Liver (tissue), 3 donors: ENCODE results near the gene SIGLEC9.

Experiments used
- JUND ChIP-seq, 2 donors: IDR thresholded peaks; 2 replicates each; pipeline ENCODE4 v1.6.1; 2016; ENCODE audit warnings: antibody characterized with exemption in 2 of 2
- RAD21 ChIP-seq, 2 donors: IDR thresholded peaks; 2 replicates each; pipeline ENCODE4 v1.6.1; 2016; ENCODE audit warnings: antibody characterized with exemption in 2 of 2, mild to moderate bottlenecking in 2 of 2
- YY1 ChIP-seq: IDR thresholded peaks from 2 replicates; pipeline ENCODE4 v1.6.1; 2016; ENCODE audit warnings: antibody characterized with exemption, mild to moderate bottlenecking
- TF ChIP-seq, protein P1 (sequence below): fragments of 150-350 bp; IDR thresholded peaks from 2 replicates; pipeline ENCODE4 v1.5.1; 2017; ENCODE audit warnings: improper control_type of control experiment, low read depth, low read length; ENCODE audit not compliant: missing input control
- donor health status: healthy.
- donor health status: healthy.

DNA sequence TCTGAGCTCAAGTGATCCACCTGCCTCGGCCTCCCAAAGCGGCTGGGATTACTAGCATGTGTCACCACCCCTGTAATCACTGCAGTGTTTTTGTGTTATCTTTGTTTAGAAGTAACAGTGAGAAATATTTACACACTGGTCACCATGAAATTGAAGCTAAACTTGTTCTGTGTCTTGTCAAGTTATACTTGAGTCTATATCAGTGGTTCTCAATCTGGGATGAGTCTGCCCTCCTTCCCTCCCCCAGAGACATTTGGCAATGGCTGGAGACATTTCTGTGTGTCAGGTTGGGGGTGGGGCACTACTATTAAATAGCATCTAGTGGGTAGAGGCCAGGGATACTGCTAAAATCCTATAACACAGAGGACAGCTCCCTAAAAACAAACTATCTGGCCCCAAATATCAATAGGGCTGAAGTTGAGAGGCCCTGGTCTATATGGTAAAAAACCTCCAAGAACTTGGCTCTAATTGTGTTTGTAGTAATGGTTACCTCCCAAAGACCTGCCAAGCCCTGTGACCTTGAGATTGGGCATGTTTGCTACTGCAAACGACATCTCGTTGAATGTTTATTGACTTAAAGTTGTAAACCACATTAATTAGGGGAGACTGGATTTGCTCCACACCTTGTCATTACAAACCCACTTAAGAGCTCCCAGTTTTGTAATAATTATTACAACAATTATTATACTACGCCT lies 23.4 kb upstream of the SIGLEC9 start:
- TF ChIP-seq YY1, result no peak
- TF ChIP-seq JUND (IDR thresholded peaks at IDR 0.05), result no peak
- TF ChIP-seq, protein P1, sequence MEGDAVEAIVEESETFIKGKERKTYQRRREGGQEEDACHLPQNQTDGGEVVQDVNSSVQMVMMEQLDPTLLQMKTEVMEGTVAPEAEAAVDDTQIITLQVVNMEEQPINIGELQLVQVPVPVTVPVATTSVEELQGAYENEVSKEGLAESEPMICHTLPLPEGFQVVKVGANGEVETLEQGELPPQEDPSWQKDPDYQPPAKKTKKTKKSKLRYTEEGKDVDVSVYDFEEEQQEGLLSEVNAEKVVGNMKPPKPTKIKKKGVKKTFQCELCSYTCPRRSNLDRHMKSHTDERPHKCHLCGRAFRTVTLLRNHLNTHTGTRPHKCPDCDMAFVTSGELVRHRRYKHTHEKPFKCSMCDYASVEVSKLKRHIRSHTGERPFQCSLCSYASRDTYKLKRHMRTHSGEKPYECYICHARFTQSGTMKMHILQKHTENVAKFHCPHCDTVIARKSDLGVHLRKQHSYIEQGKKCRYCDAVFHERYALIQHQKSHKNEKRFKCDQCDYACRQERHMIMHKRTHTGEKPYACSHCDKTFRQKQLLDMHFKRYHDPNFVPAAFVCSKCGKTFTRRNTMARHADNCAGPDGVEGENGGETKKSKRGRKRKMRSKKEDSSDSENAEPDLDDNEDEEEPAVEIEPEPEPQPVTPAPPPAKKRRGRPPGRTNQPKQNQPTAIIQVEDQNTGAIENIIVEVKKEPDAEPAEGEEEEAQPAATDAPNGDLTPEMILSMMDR, result no peak
- TF ChIP-seq RAD21 (IDR thresholded peaks at IDR 0.05), result no peak
